Natural killer cell (primary cell): ENCODE results near the gene SVOPL. TPM values are rescaled to one million over a fixed set of nuclear protein-coding genes. Genes with fewer than 3 reads are reported as not detected.
A peak's percentile ranks its signal among the peaks of the same experiment; 100 is the strongest.

Experiments used
- ATAC-seq, 3 donors: fragments of 150-1000 bp in 2 of 3; fragments of 200-7000 bp in 1 of 3; cut with Tn5 transposase; 1 replicate in 1 of 3; 2 replicates in 2 of 3; pipeline ENCODE4 v1.10.0; 2021; ENCODE audit warnings: mild to moderate bottlenecking in 2 of 3, moderate library complexity in 2 of 3
- DNase-seq, 2 donors: peaks; one replicate each; pipeline versions ENCODE4 v3.0.0 to v3.0.0-alpha.2; 2013 to 2021; ENCODE audit warnings: mixed read lengths in 1 of 2
- H3K27ac ChIP-seq: one replicate; pipeline ENCODE4 v1.5.1; 2013; ENCODE audit warnings: mild to moderate bottlenecking, low read length
- H3K27me3 ChIP-seq: one replicate; pipeline ENCODE4 v1.6.1; 2013; ENCODE audit warnings: low read length; ENCODE audit not compliant: control insufficient read depth, insufficient read depth
- H3K36me3 ChIP-seq: one replicate; pipeline ENCODE4 v1.6.1; 2013; ENCODE audit warnings: low read length; ENCODE audit not compliant: control insufficient read depth, insufficient read depth
- H3K4me1 ChIP-seq: one replicate; pipeline ENCODE4 v1.6.1; 2013; ENCODE audit warnings: low read length; ENCODE audit not compliant: control insufficient read depth, insufficient read depth
- H3K4me3 ChIP-seq: one replicate; pipeline ENCODE4 v1.5.1; 2013; ENCODE audit warnings: low read length
- H3K9me3 ChIP-seq: one replicate; pipeline ENCODE4 v1.6.1; 2013; ENCODE audit warnings: low read length; ENCODE audit not compliant: control insufficient read depth, insufficient read depth
- H3K27ac Mint-ChIP-seq, 2 donors: one replicate each; pipeline ENCODE4 v1.8.0; 2022; ENCODE audit warnings: mild to moderate bottlenecking in 2 of 2, mixed read lengths in 2 of 2, moderate library complexity in 1 of 2
- H3K27me3 Mint-ChIP-seq, 2 donors: one replicate each; pipeline ENCODE4 v1.8.0; 2022; ENCODE audit warnings: low read depth in 2 of 2, mixed read lengths in 2 of 2
- H3K36me3 Mint-ChIP-seq: one replicate; pipeline ENCODE4 v1.8.0; 2022; ENCODE audit warnings: mixed read lengths
- H3K4me1 Mint-ChIP-seq, 2 donors: one replicate each; pipeline ENCODE4 v1.8.0; 2022; ENCODE audit warnings: mixed read lengths in 2 of 2
- H3K4me3 Mint-ChIP-seq: one replicate; pipeline ENCODE4 v1.8.0; 2022; ENCODE audit warnings: mild to moderate bottlenecking, moderate library complexity, mixed read lengths
- H3K9me3 Mint-ChIP-seq, 2 donors: one replicate each; pipeline ENCODE4 v1.8.0; 2022; ENCODE audit warnings: mixed read lengths in 2 of 2
- CTCF ChIP-seq: fragments of 200-600 bp; IDR thresholded peaks from one replicate; pipeline ENCODE4 v1.8.0; 2022; ENCODE audit warnings: antibody characterized with exemption
- WGBS: methylation state at CpG from one replicate; pipeline ENCODE4 v1.1.7; 2013; ENCODE audit warnings: missing lambda C conversion rate; ENCODE audit not compliant: insufficient coverage; 5-methylcytosine and 5-hydroxymethylcytosine counted together
- intact Hi-C: fragments of 100-400 bp; cut with micrococcal nuclease; formaldehyde crosslinking; loops from one replicate; pipeline ENCODE4 v1.14.2; 2022
- total RNA-seq, 4 donors: library from RNA; stranded (reverse); fragments of 120-200 nt in 1 of 4; gene quantifications; one replicate each; pipeline versions ENCODE4 v1.2.3 to v1.2.4, GENCODE V29; 2013 to 2022

SVOPL gene
- total RNA-seq, 3 donors from 2014 or later (not counting 1 experiment from before 2014, with no cell fraction given) = not detected

- ATAC-seq (no peak), DNase-seq (no peak)
- H3K27me3 ChIP-seq = no peaks in the 10 kb centered on the region
- Mint-ChIP-seq H3K27me3 (peaks cover 0 to 4% of the 10 kb centered on the region in 2 donors), H3K4me3 (no peak overlapping the region), H3K4me1 (peaks cover 5 to 11% of the 10 kb centered on the region in 2 donors), H3K9me3 (no peaks in the 10 kb centered on the region), H3K27ac (no peak overlapping the region), H3K36me3 (no peaks in the 10 kb centered on the region)
- intact Hi-C loops = loop anchor here (10.0 kb wide), 1 partner anchor 57 kb away; no protein-coding TSS in a partner anchor
- H3K36me3 ChIP-seq = no peaks in the 10 kb centered on the region
- H3K9me3 ChIP-seq = no peaks in the 10 kb centered on the region
- no peak overlapping the region for H3K27ac ChIP-seq
- TF ChIP-seq CTCF = no peak
- WGBS = 38% methylated on average over 10 of the region's 12 CpGs
- no peaks in the 10 kb centered on the region for H3K4me1 ChIP-seq
- no peak overlapping the region for H3K4me3 ChIP-seq
Observed at GRCh38 chr7:138608275-138608674, 92.9 kb downstream of the SVOPL start.

GRCh38 chr7:138607216-138608126, 93.7 kb downstream of the SVOPL start:
- Histone ChIP-seq H3K4me3 (no peak overlapping the region), H3K27ac (no peak overlapping the region), H3K4me1 (no peaks in the 10 kb centered on the region), H3K36me3 (no peaks in the 10 kb centered on the region), H3K27me3 (no peaks in the 10 kb centered on the region), H3K9me3 (no peaks in the 10 kb centered on the region)
- H3K9me3 Mint-ChIP-seq = no peaks in the 10 kb centered on the region
- intact Hi-C loops = loop anchor here (10.0 kb wide), 1 partner anchor 57 kb away; no protein-coding TSS in a partner anchor
- 80% methylated on average over 10 of the region's 11 CpGs for WGBS
- ATAC-seq (no peak), DNase-seq (no peak)
- TF ChIP-seq CTCF = no peak
- H3K4me3 Mint-ChIP-seq = no peak overlapping the region
- H3K27ac Mint-ChIP-seq = no peak overlapping the region
- H3K27me3 Mint-ChIP-seq = peaks cover 0 to 4% of the 10 kb centered on the region in 2 donors
- H3K4me1 Mint-ChIP-seq = peaks cover 5 to 14% of the 10 kb centered on the region in 2 donors
- no peaks in the 10 kb centered on the region for H3K36me3 Mint-ChIP-seq

- Histone ChIP-seq H3K27ac (no peak overlapping the region), H3K4me3 (no peak overlapping the region), H3K36me3 (no peaks in the 10 kb centered on the region), H3K27me3 (no peaks in the 10 kb centered on the region), H3K4me1 (no peaks in the 10 kb centered on the region), H3K9me3 (no peaks in the 10 kb centered on the region)
- intact Hi-C loops = loop anchor here (10.0 kb wide), 1 partner anchor 59 kb away; no protein-coding TSS in a partner anchor
- Mint-ChIP-seq H3K9me3 (no peaks in the 10 kb centered on the region), H3K4me1 (peaks cover 5 to 16% of the 10 kb centered on the region in 2 donors), H3K27ac (no peak overlapping the region), H3K4me3 (no peak overlapping the region), H3K27me3 (peaks cover 0 to 4% of the 10 kb centered on the region in 2 donors), H3K36me3 (no peaks in the 10 kb centered on the region)
- ATAC-seq (peak in 1 of 3 donors; percentile 55), DNase-seq (no peak)
- 95% methylated on average over 3 of the region's 3 CpGs for WGBS
- no peak for TF ChIP-seq CTCF
Observed at GRCh38 chr7:138606236-138606635, 94.9 kb downstream of the SVOPL start.
